Activated naive CD4-positive, alpha-beta T cell treated with anti-CD3 and anti-CD28 coated beads, Interleukin-2, amount 10 ng/mL, durations not matched to agents 5 hours and 36 hours (primary cell): ENCODE results near the gene TEX22. TPM values are rescaled to one million over a fixed set of nuclear protein-coding genes. Genes with fewer than 3 reads are reported as not detected.

Source experiments
- total RNA-seq, 2 experiments: library from RNA; stranded (reverse); gene quantifications; one replicate each; pipeline ENCODE4 v1.2.3, GENCODE V29; 2021

The TEX22 gene
- 1 to 10 TPM; 2.3 to 5.8 TPM for total RNA-seq

DNA sequence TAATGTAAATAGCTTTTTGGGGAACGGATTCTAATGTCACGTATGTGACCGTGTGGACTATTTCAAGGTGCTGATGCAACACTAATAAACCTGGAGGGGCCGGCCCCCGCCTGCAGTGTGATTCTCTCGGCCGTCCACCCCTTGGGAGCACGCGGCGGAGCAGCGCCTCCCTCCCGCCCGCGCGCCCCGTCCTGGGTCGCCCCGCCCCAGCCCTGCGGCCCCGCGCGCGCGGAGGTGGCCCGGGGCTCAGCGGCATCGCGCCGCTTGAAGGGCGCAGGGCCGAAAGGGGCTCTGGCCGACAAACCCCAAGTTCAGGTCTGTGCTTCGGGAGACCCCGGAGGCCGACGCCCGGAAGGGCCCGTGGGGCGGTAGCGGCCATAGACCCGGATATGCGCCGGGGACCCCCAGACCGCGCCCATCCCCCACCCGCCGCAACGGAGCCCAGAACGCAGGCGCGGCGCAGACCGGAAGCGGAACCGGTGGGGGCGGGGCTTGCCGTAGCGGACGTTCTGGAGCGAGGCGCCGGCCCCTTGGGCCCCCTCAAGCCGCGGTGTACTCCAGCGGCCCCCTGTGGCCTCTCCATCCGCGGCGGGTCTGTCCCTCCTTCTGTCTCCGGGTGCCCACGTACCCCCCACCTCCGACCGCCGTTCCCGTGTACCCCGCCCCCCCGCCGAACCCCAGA is at the start of gene TEX22:
Gene TEX22 (plus strand): TSS at position 495 of the 682 bp plus-strand sequence. CDS start 803 bp downstream, outside the sequence.

GRCh38 chr14:105419195-105420091 is 21.1 kb downstream of the TEX22 start, which contains the start of gene MTA1:
TSS of gene MTA1 (plus strand) at chr14:105419827. CDS start at chr14:105420036, 209 bp downstream.

Other genes with a start within 250 kb of the TEX22 start
- gene JAG2, start 229.8 kb upstream of the TEX22 start, total RNA-seq = 1 to 10 TPM; 6.2 to 6.9 TPM
- 10 to 100 TPM; 39.1 to 42.4 TPM for gene NUDT14, start 217.2 kb upstream of the TEX22 start, total RNA-seq
- 10 to 100 TPM; 43.6 to 44.5 TPM for gene BTBD6, start 150.0 kb upstream of the TEX22 start, total RNA-seq
- 10 to 100 TPM; 40.5 to 42.2 TPM for gene BRF1, start 97.5 kb upstream of the TEX22 start, total RNA-seq
- 10 to 100 TPM; 44.1 to 47.4 TPM for gene PACS2, start 83.8 kb upstream of the TEX22 start, total RNA-seq
- 100 to 1,000 TPM; 114 to 115 TPM for gene MTA1, start 21.3 kb downstream of the TEX22 start, total RNA-seq
- gene CRIP2, start 76.3 kb downstream of the TEX22 start, total RNA-seq = not detected
- gene CRIP1, start 88.3 kb downstream of the TEX22 start, total RNA-seq = 100 to 1,000 TPM; 486 to 508 TPM
- 10 to 100 TPM; 34.0 to 34.2 TPM for gene TEDC1, start 92.7 kb downstream of the TEX22 start, total RNA-seq
- 1 to 10 TPM; 6.2 to 7.0 TPM for gene TMEM121, start 128.0 kb downstream of the TEX22 start, total RNA-seq